ENCODE measurements around the gene SERTM2.

Gene SERTM2

GRCh38 chrX:111561851-111562250, 50.4 kb downstream of the SERTM2 start:
- DNase-seq, result no peak

GRCh38 chrX:111567542-111568255, 56.3 kb downstream of the SERTM2 start:
- DNase-seq, result no peak

- DNase-seq, result no peak
These were observed 56.9 kb downstream of the SERTM2 start for GRCh38 chrX:111568354-111568753.

- no peak for DNase-seq
These were observed 57.4 kb downstream of the SERTM2 start for GRCh38 chrX:111568817-111569216.

All from CD4-positive, alpha-beta T cell treated with Interleukin-21 for 1 hour (primary cell).